Spleen (tissue), 7 donors: Measurements from ENCODE around the gene RPS6KA2.

Experiments used
- POLR2A ChIP-seq, 3 donors: fragments of 450-650 bp; IDR thresholded peaks; one replicate each; pipeline ENCODE4 v1.5.1; 2017; ENCODE audit warnings: antibody characterized with exemption in 3 of 3, mild to moderate bottlenecking in 1 of 3
- POLR2AphosphoS5 ChIP-seq, 3 donors: sonication (generic); formaldehyde crosslinking; IDR thresholded peaks; one replicate each; pipeline ENCODE4 v1.5.1; 2017; ENCODE audit warnings: antibody characterized with exemption in 3 of 3
- TF ChIP-seq, protein P1 (sequence below), 11 experiments: fragments of 200-600 bp in 7 of 11; fragments of 450-650 bp in 4 of 11; sonication (generic) in 4 of 11; IDR thresholded peaks in 8 of 11; conservative IDR thresholded peaks in 3 of 11; 1 replicate in 7 of 11; 2 replicates in 4 of 11; pipeline versions ENCODE4 v1.4.0 to v1.8.0; 2016 to 2021; ENCODE audit warnings: antibody characterized with exemption in 11 of 11, inconsistent platforms in 4 of 11, mild to moderate bottlenecking in 1 of 11
- donor health status: DM: no; HTN: no; CAD: no; lungs with moderate emphysema.
- donor health status: DM: no; HTN: no; CAD: no.
- donor health status: DM: no; HTN: no; CAD: no.

DNA sequence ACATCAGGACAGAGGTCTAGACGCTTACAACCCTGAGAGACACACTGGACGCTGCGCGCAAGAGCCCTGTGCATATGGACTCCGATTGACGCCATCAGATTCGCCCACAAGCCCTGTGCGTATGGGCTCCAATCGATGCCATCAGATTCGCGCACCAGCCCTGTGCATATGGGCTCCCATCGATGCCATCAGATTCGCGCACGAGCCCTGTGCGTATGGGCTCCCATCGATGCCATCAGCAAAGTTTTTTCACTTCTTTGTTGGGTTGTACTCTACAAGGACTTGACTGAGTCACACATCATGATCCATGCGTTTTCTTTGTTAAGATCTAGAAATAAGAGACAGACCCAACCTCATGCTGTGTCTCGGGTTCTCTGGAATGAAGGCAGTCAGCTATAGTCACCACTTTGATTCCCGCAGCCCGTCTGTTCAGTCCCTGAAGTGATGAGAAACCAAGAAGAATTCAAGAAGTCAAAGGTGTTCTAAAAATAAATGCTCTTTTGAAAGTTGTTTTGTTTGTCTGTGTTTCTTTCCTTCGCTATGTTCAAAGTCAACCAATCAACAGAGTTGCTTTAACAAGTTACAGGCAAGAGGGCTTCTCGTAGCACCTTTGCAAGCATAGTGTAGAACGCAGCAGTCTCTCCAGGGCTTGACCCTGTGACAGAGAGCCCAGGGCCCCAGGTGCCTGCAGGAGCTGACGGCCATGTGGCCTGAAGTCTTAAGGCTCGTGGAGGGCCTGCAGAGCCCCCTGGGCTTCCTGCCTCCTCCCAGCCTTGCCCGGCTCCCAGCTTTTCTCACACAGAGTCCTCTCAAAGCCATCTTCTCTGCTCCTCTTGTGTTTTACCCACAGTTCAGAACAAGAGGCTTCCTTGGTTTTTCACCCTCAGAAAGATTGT, 7.9 kb downstream of the RPS6KA2 start:
- TF ChIP-seq, protein P1, sequence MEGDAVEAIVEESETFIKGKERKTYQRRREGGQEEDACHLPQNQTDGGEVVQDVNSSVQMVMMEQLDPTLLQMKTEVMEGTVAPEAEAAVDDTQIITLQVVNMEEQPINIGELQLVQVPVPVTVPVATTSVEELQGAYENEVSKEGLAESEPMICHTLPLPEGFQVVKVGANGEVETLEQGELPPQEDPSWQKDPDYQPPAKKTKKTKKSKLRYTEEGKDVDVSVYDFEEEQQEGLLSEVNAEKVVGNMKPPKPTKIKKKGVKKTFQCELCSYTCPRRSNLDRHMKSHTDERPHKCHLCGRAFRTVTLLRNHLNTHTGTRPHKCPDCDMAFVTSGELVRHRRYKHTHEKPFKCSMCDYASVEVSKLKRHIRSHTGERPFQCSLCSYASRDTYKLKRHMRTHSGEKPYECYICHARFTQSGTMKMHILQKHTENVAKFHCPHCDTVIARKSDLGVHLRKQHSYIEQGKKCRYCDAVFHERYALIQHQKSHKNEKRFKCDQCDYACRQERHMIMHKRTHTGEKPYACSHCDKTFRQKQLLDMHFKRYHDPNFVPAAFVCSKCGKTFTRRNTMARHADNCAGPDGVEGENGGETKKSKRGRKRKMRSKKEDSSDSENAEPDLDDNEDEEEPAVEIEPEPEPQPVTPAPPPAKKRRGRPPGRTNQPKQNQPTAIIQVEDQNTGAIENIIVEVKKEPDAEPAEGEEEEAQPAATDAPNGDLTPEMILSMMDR (IDR thresholded peaks at IDR 0.05 in 8 of 11, conservative IDR thresholded peaks at IDR 0.05 in 3 of 11): no peak
- TF ChIP-seq POLR2A (IDR thresholded peaks at IDR 0.05) (no peak), POLR2AphosphoS5 (IDR thresholded peaks at IDR 0.05) (no peak)
